WTC11 (cell line): ENCODE results near the gene KRT83. TPM values are rescaled to one million over a fixed set of nuclear protein-coding genes. Genes with fewer than 3 reads are reported as not detected.

Experiments
- ATAC-seq: fragments of 200-7000 bp; cut with Tn5 transposase; 2 replicates; pipeline ENCODE4 v1.10.0; 2021; ENCODE audit warnings: mild to moderate bottlenecking, moderate library complexity
- CTCF ChIA-PET: fragments of 300-600 bp; sonication (Branson Sonifier 250); formaldehyde crosslinking; loops from one replicate; lab custom pipeline; 2021; ENCODE audit warnings: antibody characterized with exemption; lab: Charles Lee
- POLR2A ChIA-PET: fragments of 350-600 bp; sonication (Branson Sonifier 250); formaldehyde crosslinking; loops from one replicate; lab custom pipeline; 2021; ENCODE audit warnings: antibody characterized with exemption; lab: Charles Lee
- DNase-seq: peaks from one replicate; pipeline ENCODE4 v3.0.0; 2021; ENCODE audit warnings: low spot score
- H3K27ac Mint-ChIP-seq: 2 replicates; pipeline ENCODE4 v1.8.0; 2021; ENCODE audit warnings: mixed read lengths
- H3K27me3 Mint-ChIP-seq: 2 replicates; pipeline ENCODE4 v1.8.0; 2021; ENCODE audit warnings: low read depth, mild to moderate bottlenecking, moderate library complexity, mixed read lengths
- H3K36me3 Mint-ChIP-seq: 2 replicates; pipeline ENCODE4 v1.8.0; 2021; ENCODE audit warnings: mixed read lengths
- H3K4me1 Mint-ChIP-seq: 2 replicates; pipeline ENCODE4 v1.8.0; 2022; ENCODE audit warnings: mixed read lengths
- H3K4me3 Mint-ChIP-seq: 2 replicates; pipeline ENCODE4 v1.8.0; 2021; ENCODE audit warnings: mild to moderate bottlenecking, moderate library complexity, mixed read lengths
- H3K9me3 Mint-ChIP-seq: 2 replicates; pipeline ENCODE4 v1.8.0; 2021; ENCODE audit warnings: mixed read lengths
- ATF2 ChIP-seq: sonication (generic); formaldehyde crosslinking; IDR thresholded peaks from 2 replicates; pipeline ENCODE4 v1.8.1; 2022; ENCODE audit warnings: low read depth, missing genetic modification reagents, borderline replicate concordance
- CDX4 ChIP-seq: fragments of 250-450 bp; sonication (Bioruptor Pico); IDR thresholded peaks from 2 replicates; pipeline ENCODE4 v1.9.0; 2021; ENCODE audit warnings: moderate library complexity, mild to moderate bottlenecking, inconsistent platforms, borderline replicate concordance
- E2F5 ChIP-seq: sonication (generic); formaldehyde crosslinking; IDR thresholded peaks from 2 replicates; pipeline ENCODE4 v1.8.1; 2022; ENCODE audit warnings: mild to moderate bottlenecking, moderate library complexity, missing genetic modification reagents
- ERG ChIP-seq: fragments of 250-450 bp; sonication (Bioruptor Pico); IDR thresholded peaks from 2 replicates; pipeline ENCODE4 v1.8.0; 2021; ENCODE audit warnings: mild to moderate bottlenecking
- FOXK1 ChIP-seq: sonication (generic); formaldehyde crosslinking; IDR thresholded peaks from 2 replicates; pipeline ENCODE4 v1.8.0; 2022; ENCODE audit warnings: mild to moderate bottlenecking, moderate library complexity, missing genetic modification reagents
- GABPB1 ChIP-seq: sonication (generic); formaldehyde crosslinking; IDR thresholded peaks from 2 replicates; pipeline ENCODE4 v1.8.1; 2023; ENCODE audit warnings: mild to moderate bottlenecking, missing genetic modification reagents
- IRF2 ChIP-seq: sonication (generic); formaldehyde crosslinking; IDR thresholded peaks from 2 replicates; pipeline ENCODE4 v1.8.0; 2022; ENCODE audit warnings: low read depth, missing genetic modification reagents, borderline replicate concordance
- JAZF1 ChIP-seq: fragments of 250-450 bp; sonication (Bioruptor Pico); IDR thresholded peaks from 2 replicates; pipeline ENCODE4 v1.9.0; 2021; ENCODE audit warnings: moderate library complexity, mild to moderate bottlenecking, inconsistent platforms
- KAT7 ChIP-seq: sonication (generic); formaldehyde crosslinking; IDR thresholded peaks from 2 replicates; pipeline ENCODE4 v1.8.1; 2023; ENCODE audit warnings: missing genetic modification reagents, mild to moderate bottlenecking, borderline replicate concordance
- MLX ChIP-seq: sonication (generic); formaldehyde crosslinking; IDR thresholded peaks from 2 replicates; pipeline ENCODE4 v1.8.1; 2023; ENCODE audit warnings: mild to moderate bottlenecking, missing genetic modification reagents, moderate library complexity
- MXD4 ChIP-seq: fragments of 250-450 bp; sonication (Bioruptor Pico); IDR thresholded peaks from 2 replicates; pipeline ENCODE4 v1.8.0; 2021; ENCODE audit warnings: mild to moderate bottlenecking, moderate library complexity, borderline replicate concordance
- NFE2L1 ChIP-seq: sonication (generic); formaldehyde crosslinking; IDR thresholded peaks from 2 replicates; pipeline ENCODE4 v1.8.1; 2023; ENCODE audit warnings: missing genetic modification reagents
- NR1H2 ChIP-seq: sonication (generic); formaldehyde crosslinking; IDR thresholded peaks from 2 replicates; pipeline ENCODE4 v1.9.0; 2021; ENCODE audit warnings: mild to moderate bottlenecking, moderate library complexity, missing genetic modification reagents
- NR2C2 ChIP-seq: sonication (generic); formaldehyde crosslinking; IDR thresholded peaks from 2 replicates; pipeline ENCODE4 v1.8.0; 2022; ENCODE audit warnings: mild to moderate bottlenecking, missing genetic modification reagents
- PRDM15 ChIP-seq: sonication (generic); formaldehyde crosslinking; IDR thresholded peaks from 2 replicates; pipeline ENCODE4 v1.8.0; 2022; ENCODE audit warnings: missing genetic modification reagents
- SMAD3 ChIP-seq: sonication (generic); formaldehyde crosslinking; IDR thresholded peaks from 2 replicates; pipeline ENCODE4 v1.8.0; 2022; ENCODE audit warnings: missing genetic modification reagents, mild to moderate bottlenecking, borderline replicate concordance
- TCF7 ChIP-seq: sonication (generic); formaldehyde crosslinking; IDR thresholded peaks from 2 replicates; pipeline ENCODE4 v1.8.0; 2022; ENCODE audit warnings: mild to moderate bottlenecking, low read depth, missing genetic modification reagents, moderate library complexity
- TEAD1 ChIP-seq: sonication (generic); formaldehyde crosslinking; IDR thresholded peaks from 2 replicates; pipeline ENCODE4 v1.8.0; 2022; ENCODE audit warnings: mild to moderate bottlenecking, missing genetic modification reagents
- ZBTB21 ChIP-seq: sonication (generic); formaldehyde crosslinking; IDR thresholded peaks from 2 replicates; pipeline ENCODE4 v1.8.1; 2023; ENCODE audit warnings: mild to moderate bottlenecking, missing genetic modification reagents, borderline replicate concordance
- ZNF232 ChIP-seq: sonication (generic); formaldehyde crosslinking; IDR thresholded peaks from 2 replicates; pipeline ENCODE4 v1.8.0; 2022; ENCODE audit warnings: mild to moderate bottlenecking, missing genetic modification reagents
- ZNF317 ChIP-seq: sonication (generic); formaldehyde crosslinking; IDR thresholded peaks from 2 replicates; pipeline ENCODE4 v1.8.1; 2023; ENCODE audit warnings: low read depth, mild to moderate bottlenecking, moderate library complexity, missing genetic modification reagents, borderline replicate concordance
- ZNF416 ChIP-seq: fragments of 250-450 bp; sonication (Bioruptor Pico); IDR thresholded peaks from 2 replicates; pipeline ENCODE4 v1.9.0; 2021; ENCODE audit warnings: mild to moderate bottlenecking, inconsistent platforms
- ZNF423 ChIP-seq: fragments of 250-450 bp; sonication (Bioruptor Pico); IDR thresholded peaks from 2 replicates; pipeline ENCODE4 v2.1.2; 2022; ENCODE audit warnings: mild to moderate bottlenecking, moderate library complexity
- total RNA-seq: library from RNA; stranded (reverse); gene quantifications from 3 replicates; pipeline ENCODE4 v1.2.3, GENCODE V29; 2021

KRT83 gene
- total RNA-seq, 1 experiment from 2014 or later, result not detected

- H3K4me3 Mint-ChIP-seq, result no peak overlapping the region
- H3K36me3 Mint-ChIP-seq, result no peaks in the 10 kb centered on the region
- no peaks in the 10 kb centered on the region for H3K9me3 Mint-ChIP-seq
- H3K27me3 Mint-ChIP-seq, result no peaks in the 10 kb centered on the region
- POLR2A ChIA-PET, result no interaction called here
- H3K4me1 Mint-ChIP-seq, result peaks cover 15% of the 10 kb centered on the region; the same call in 1 of the 2 replicates
- no peak for ATAC-seq
- H3K27ac Mint-ChIP-seq, result no peak overlapping the region
- no peak for DNase-seq
- CTCF ChIA-PET, result interaction anchor here (0.8 to 2.6 kb wide), 8 partner anchors 9 to 520 kb away, joined by 3 to 12 read pairs (median 4); no protein-coding TSS in a partner anchor
- no peak for TF ChIP-seq ZNF416 (CRISPR knock-in tag)
- TF ChIP-seq NFE2L1 (CRISPR knock-in tag), result no peak
- TF ChIP-seq SMAD3 (CRISPR knock-in tag), result no peak
- TF ChIP-seq FOXK1, result no peak
- no peak for TF ChIP-seq TCF7 (CRISPR knock-in tag)
- TF ChIP-seq JAZF1 (CRISPR knock-in tag), result no peak
- no peak for TF ChIP-seq NR2C2
- no peak for TF ChIP-seq NR1H2 (CRISPR knock-in tag)
- TF ChIP-seq ZNF317 (CRISPR knock-in tag), result no peak
- TF ChIP-seq ATF2 (CRISPR knock-in tag), result no peak
- TF ChIP-seq TEAD1 (CRISPR knock-in tag), result no peak
- TF ChIP-seq, all 79 proteins: peak for 0
Measured at GRCh38 chr12:52360106-52360662, 39.0 kb upstream of the KRT83 start.

- no peak overlapping the region for H3K4me3 Mint-ChIP-seq
- no peaks in the 10 kb centered on the region for H3K27me3 Mint-ChIP-seq
- H3K4me1 Mint-ChIP-seq, result peaks cover 15% of the 10 kb centered on the region; the same call in 1 of the 2 replicates
- DNase-seq (no peak), ATAC-seq (no peak)
- ChIA-PET CTCF (interaction anchor here (1.1 to 2.2 kb wide), 2 partner anchors 9 to 32 kb away, joined by 3 to 7 read pairs; no protein-coding TSS in a partner anchor), POLR2A (no interaction called here)
- no peak for TF ChIP-seq PRDM15 (CRISPR knock-in tag)
- no peaks in the 10 kb centered on the region for H3K9me3 Mint-ChIP-seq
- no peaks in the 10 kb centered on the region for H3K36me3 Mint-ChIP-seq
- H3K27ac Mint-ChIP-seq, result no peak overlapping the region
Measured at GRCh38 chr12:52359621-52360061, 38.4 kb upstream of the KRT83 start.

- DNase-seq, result no peak
- Mint-ChIP-seq H3K36me3 (no peaks in the 10 kb centered on the region), H3K4me1 (peaks cover 18% of the 10 kb centered on the region; the same call in 1 of the 2 replicates), H3K27me3 (no peaks in the 10 kb centered on the region), H3K27ac (no peak overlapping the region), H3K9me3 (no peaks in the 10 kb centered on the region), H3K4me3 (no peak overlapping the region)
- CTCF ChIA-PET, result interaction anchor here (1.0 to 2.2 kb wide), 5 partner anchors 14 to 202 kb away, joined by 3 to 7 read pairs (median 4); no protein-coding TSS in a partner anchor
- POLR2A ChIA-PET, result interaction anchor here (0.6 kb wide), 1 partner anchor 80 kb away, joined by 5 read pairs; no protein-coding TSS in a partner anchor
- no peak for ATAC-seq
- TF ChIP-seq MLX (no peak), IRF2 (CRISPR knock-in tag) (no peak), ERG (no peak), GABPB1 (CRISPR knock-in tag) (no peak), ZNF423 (CRISPR knock-in tag) (no peak), ZNF232 (no peak), E2F5 (CRISPR knock-in tag) (no peak), CDX4 (no peak), MXD4 (CRISPR knock-in tag) (no peak), ZBTB21 (CRISPR knock-in tag) (no peak), KAT7 (CRISPR knock-in tag) (no peak)
Measured at GRCh38 chr12:52358575-52359350, 37.6 kb upstream of the KRT83 start.
